Stimulated activated naive CD8-positive, alpha-beta T cell treated with anti-CD3 and anti-CD28 coated beads, Interleukin-15, Interleukin-2, amounts not matched to agents 100 ng/mL and 50 ng/mL, for 24 hours (primary cell): ENCODE data around the gene PIGO.

Experiments used
- H3K27ac Mint-ChIP-seq: one replicate; pipeline ENCODE4 v1.8.0; 2021; ENCODE audit warnings: mild to moderate bottlenecking, mixed read lengths
- H3K27me3 Mint-ChIP-seq: one replicate; pipeline ENCODE4 v1.8.0; 2021; ENCODE audit warnings: mixed read lengths
- H3K36me3 Mint-ChIP-seq: one replicate; pipeline ENCODE4 v1.8.0; 2021; ENCODE audit warnings: low read depth, mixed read lengths
- H3K4me1 Mint-ChIP-seq: one replicate; pipeline ENCODE4 v1.8.0; 2021; ENCODE audit warnings: low read depth, mixed read lengths
- H3K4me3 Mint-ChIP-seq: one replicate; pipeline ENCODE4 v1.8.0; 2021; ENCODE audit warnings: mild to moderate bottlenecking, mixed read lengths
- H3K9me3 Mint-ChIP-seq: one replicate; pipeline ENCODE4 v1.8.0; 2021; ENCODE audit warnings: mixed read lengths

Gene PIGO

GRCh38 chr9:35091536-35091935 lies 4.9 kb downstream of the PIGO start:
- H3K36me3 Mint-ChIP-seq, result peaks cover 54% of the 10 kb centered on the region
- H3K27ac Mint-ChIP-seq, result no peak overlapping the region
- peaks cover 22% of the 10 kb centered on the region for H3K4me1 Mint-ChIP-seq
- H3K4me3 Mint-ChIP-seq, result no peak overlapping the region
- H3K27me3 Mint-ChIP-seq, result no peaks in the 10 kb centered on the region
- no peaks in the 10 kb centered on the region for H3K9me3 Mint-ChIP-seq

- Mint-ChIP-seq H3K4me1 (peaks cover 4% of the 10 kb centered on the region), H3K27me3 (no peaks in the 10 kb centered on the region), H3K36me3 (peaks cover 54% of the 10 kb centered on the region), H3K27ac (no peak overlapping the region), H3K9me3 (no peaks in the 10 kb centered on the region), H3K4me3 (no peak overlapping the region)
Observed at GRCh38 chr9:35089434-35089833, 7.0 kb downstream of the PIGO start.

- Mint-ChIP-seq H3K4me1 (peaks cover 4% of the 10 kb centered on the region), H3K27me3 (no peaks in the 10 kb centered on the region), H3K27ac (no peak overlapping the region), H3K4me3 (no peak overlapping the region), H3K9me3 (no peaks in the 10 kb centered on the region), H3K36me3 (peaks cover 29% of the 10 kb centered on the region)
Observed at GRCh38 chr9:35085078-35085477, 11.3 kb downstream of the PIGO start.

- Mint-ChIP-seq H3K4me3 (peak within 1 kb of the TSS; percentile 90), H3K9me3 (no peaks in the 10 kb centered on the region), H3K4me1 (peaks cover 27% of the 10 kb centered on the region), H3K27ac (peak within 1 kb of the TSS; percentile 98), H3K36me3 (peaks cover 28% of the 10 kb centered on the region), H3K27me3 (no peaks in the 10 kb centered on the region)
Observed at GRCh38 chr9:35079426-35080341, 16.7 kb downstream of the PIGO start, which contains the start of gene FANCG. FANCG (minus strand) TSS chr9:35079942; CDS start chr9:35079524, 418 bp downstream.

GRCh38 chr9:35079041-35079425 lies 17.4 kb downstream of the PIGO start:
- peaks cover 27% of the 10 kb centered on the region for H3K4me1 Mint-ChIP-seq
- peak overlapping the region; percentile 90 for H3K4me3 Mint-ChIP-seq
- H3K27me3 Mint-ChIP-seq, result no peaks in the 10 kb centered on the region
- H3K9me3 Mint-ChIP-seq, result no peaks in the 10 kb centered on the region
- H3K27ac Mint-ChIP-seq, result peak overlapping the region; percentile 98
- peaks cover 35% of the 10 kb centered on the region for H3K36me3 Mint-ChIP-seq

- no peaks in the 10 kb centered on the region for H3K27me3 Mint-ChIP-seq
- H3K4me1 Mint-ChIP-seq, result peaks cover 37% of the 10 kb centered on the region
- H3K36me3 Mint-ChIP-seq, result peaks cover 41% of the 10 kb centered on the region
- no peak overlapping the region for H3K27ac Mint-ChIP-seq
- peak overlapping the region; percentile 90 for H3K4me3 Mint-ChIP-seq
- H3K9me3 Mint-ChIP-seq, result no peaks in the 10 kb centered on the region
Observed at GRCh38 chr9:35078066-35078465, 18.3 kb downstream of the PIGO start.

- Mint-ChIP-seq H3K36me3 (peaks cover 41% of the 10 kb centered on the region), H3K4me3 (no peak overlapping the region), H3K4me1 (peaks cover 43% of the 10 kb centered on the region), H3K9me3 (no peaks in the 10 kb centered on the region), H3K27me3 (no peaks in the 10 kb centered on the region), H3K27ac (no peak overlapping the region)
Observed at GRCh38 chr9:35076848-35077247, 19.5 kb downstream of the PIGO start.

GRCh38 chr9:35075358-35075757 lies 21.0 kb downstream of the PIGO start:
- Mint-ChIP-seq H3K4me1 (peaks cover 49% of the 10 kb centered on the region), H3K4me3 (no peak overlapping the region), H3K27ac (no peak overlapping the region), H3K9me3 (no peaks in the 10 kb centered on the region), H3K27me3 (no peaks in the 10 kb centered on the region), H3K36me3 (peaks cover 54% of the 10 kb centered on the region)

GRCh38 chr9:35074791-35075190 lies 21.6 kb downstream of the PIGO start:
- H3K27me3 Mint-ChIP-seq, result no peaks in the 10 kb centered on the region
- H3K36me3 Mint-ChIP-seq, result peaks cover 60% of the 10 kb centered on the region
- no peak overlapping the region for H3K4me3 Mint-ChIP-seq
- H3K27ac Mint-ChIP-seq, result peak overlapping the region; percentile 3
- no peaks in the 10 kb centered on the region for H3K9me3 Mint-ChIP-seq
- H3K4me1 Mint-ChIP-seq, result peaks cover 50% of the 10 kb centered on the region

- peaks cover 66% of the 10 kb centered on the region for H3K36me3 Mint-ChIP-seq
- H3K27me3 Mint-ChIP-seq, result no peaks in the 10 kb centered on the region
- no peak overlapping the region for H3K27ac Mint-ChIP-seq
- H3K4me1 Mint-ChIP-seq, result peaks cover 55% of the 10 kb centered on the region
- H3K9me3 Mint-ChIP-seq, result no peaks in the 10 kb centered on the region
- H3K4me3 Mint-ChIP-seq, result no peak overlapping the region
Observed at GRCh38 chr9:35074141-35074540, 22.2 kb downstream of the PIGO start.

GRCh38 chr9:35073279-35073612 lies 23.1 kb downstream of the PIGO start:
- Mint-ChIP-seq H3K4me1 (peaks cover 56% of the 10 kb centered on the region), H3K36me3 (peaks cover 69% of the 10 kb centered on the region), H3K4me3 (peak overlapping the region; percentile 96), H3K9me3 (no peaks in the 10 kb centered on the region), H3K27me3 (no peaks in the 10 kb centered on the region), H3K27ac (peak overlapping the region; percentile 95)

- Mint-ChIP-seq H3K4me3 (peak within 1 kb of the TSS; percentile 96), H3K9me3 (no peaks in the 10 kb centered on the region), H3K27me3 (no peaks in the 10 kb centered on the region), H3K36me3 (peaks cover 73% of the 10 kb centered on the region), H3K4me1 (peaks cover 57% of the 10 kb centered on the region), H3K27ac (peak within 1 kb of the TSS; percentile 96)
Observed at GRCh38 chr9:35072461-35073278, 23.7 kb downstream of the PIGO start, which contains the start of gene VCP. VCP (minus strand) TSS chr9:35072625; CDS start chr9:35072353, 272 bp downstream.

GRCh38 chr9:35071814-35072460 lies 24.5 kb downstream of the PIGO start:
- Mint-ChIP-seq H3K27me3 (no peaks in the 10 kb centered on the region), H3K4me1 (peaks cover 58% of the 10 kb centered on the region), H3K27ac (peak overlapping the region; percentile 96), H3K36me3 (peaks cover 75% of the 10 kb centered on the region), H3K9me3 (no peaks in the 10 kb centered on the region), H3K4me3 (peak overlapping the region; percentile 96)

GRCh38 chr9:35070823-35071813 lies 25.3 kb downstream of the PIGO start:
- Mint-ChIP-seq H3K9me3 (no peaks in the 10 kb centered on the region), H3K36me3 (peaks cover 74% of the 10 kb centered on the region), H3K4me1 (peaks cover 58% of the 10 kb centered on the region), H3K27me3 (no peaks in the 10 kb centered on the region), H3K27ac (peak overlapping the region; percentile 96), H3K4me3 (peak overlapping the region; percentile 96)
